GM12878 (cell line): Measurements from ENCODE around the gene SLC3A2. TPM values are rescaled to one million over a fixed set of nuclear protein-coding genes. Genes with fewer than 3 reads are reported as not detected.

ENCODE experiments used
- CREB1 ChIP-seq: IDR thresholded peaks from 2 replicates; pipeline ENCODE4 v1.6.1; 2012; ENCODE audit warnings: low read depth, mild to moderate bottlenecking, inconsistent platforms
- FOXK2 ChIP-seq: fragments of 450-650 bp; IDR thresholded peaks from 2 replicates; pipeline ENCODE4 v1.6.1; 2017; ENCODE audit warnings: mild to moderate bottlenecking, moderate library complexity
- HCFC1 ChIP-seq: fragments of 150-350 bp; IDR thresholded peaks from 2 replicates; pipeline ENCODE4 v1.6.1; 2014; ENCODE audit warnings: low read length
- KLF5 ChIP-seq: fragments of 450-650 bp; IDR thresholded peaks from 2 replicates; pipeline ENCODE4 v1.6.1; 2014; ENCODE audit warnings: mild to moderate bottlenecking; ENCODE audit not compliant: partially characterized antibody
- NR2C1 ChIP-seq: fragments of 450-650 bp; IDR thresholded peaks from 2 replicates; pipeline ENCODE4 v1.6.1; 2017; ENCODE audit warnings: antibody characterized with exemption, mild to moderate bottlenecking, moderate library complexity
- RCOR1 ChIP-seq: conservative IDR thresholded peaks from 2 replicates; pipeline ENCODE4 v1.6.1; 2012; ENCODE audit warnings: low read depth, low read length, improper control_type of control experiment
- RELA ChIP-seq: fragments of 450-650 bp; IDR thresholded peaks from 2 replicates; pipeline ENCODE4 v1.8.0; 2014; ENCODE audit warnings: borderline replicate concordance; ENCODE audit not compliant: partially characterized antibody
- SRF ChIP-seq, 2 experiments: IDR thresholded peaks; 2 replicates each; pipeline ENCODE4 v1.6.1; 2011; ENCODE audit warnings: low read depth in 2 of 2, low read length in 2 of 2, mild to moderate bottlenecking in 1 of 2, moderate library complexity in 1 of 2
- STAT1 ChIP-seq: fragments of 450-650 bp; conservative IDR thresholded peaks from 2 replicates; pipeline ENCODE4 v1.6.1; 2014; ENCODE audit warnings: antibody characterized with exemption, mild to moderate bottlenecking
- TAF1 ChIP-seq: IDR thresholded peaks from 2 replicates; pipeline ENCODE4 v1.6.1; 2011; ENCODE audit warnings: mild to moderate bottlenecking, low read depth, low read length, borderline replicate concordance
- polyA plus RNA-seq, 11 experiments: library from polyadenylated mRNA; depleted of rRNA in 4 of 11; unstranded in 6 of 11; stranded (reverse) in 5 of 11; fragments of >200 nt; fragmentation: Nextera tagmentation in 4 of 11; fragmentation: Illumina TruSeq in 1 of 11; extraction: Ambion mirVana in 4 of 11; extraction: Trizol in 1 of 11; gene quantifications; 1 replicate in 1 of 11; 2 replicates in 10 of 11; pipeline versions ENCODE4 v1.2.1 to v1.2.3, GENCODE V29; 2011 to 2016; ENCODE audit warnings: inconsistent platforms in 2 of 11, missing spikeins in 2 of 11, low read depth in 1 of 11
- total RNA-seq, 4 experiments: library from RNA; depleted of rRNA in 3 of 4; stranded (reverse); fragments of >200 nt in 3 of 4; fragmentation: Illumina TruSeq in 1 of 4; extraction: Trizol in 1 of 4; gene quantifications; 2 replicates each; pipeline versions ENCODE4 v1.2.1 to v1.2.3, GENCODE V29; 2013 to 2021
- TF ChIP-seq, protein P1 (sequence below): IDR thresholded peaks from 2 replicates; pipeline ENCODE4 v1.6.1; 2011; ENCODE audit warnings: low read depth, low read length, improper control_type of control experiment, borderline replicate concordance
- TF ChIP-seq, protein P2 (sequence below): fragments of 150-350 bp; IDR thresholded peaks from 2 replicates; pipeline ENCODE4 v1.6.1; 2014; ENCODE audit warnings: mild to moderate bottlenecking, low read depth, low read length
- TF ChIP-seq, protein P3 (sequence below): fragments of 450-650 bp; IDR thresholded peaks from 2 replicates; pipeline ENCODE4 v1.6.1; 2017; ENCODE audit warnings: antibody characterized with exemption, mild to moderate bottlenecking, moderate library complexity

The SLC3A2 gene
- total and polyA plus RNA-seq, 10 of the 15 experiments (the other 5 are each of a cell fraction or from before 2014, with no cell fraction given) = 6.9 to 158 (median 106) TPM

DNA sequence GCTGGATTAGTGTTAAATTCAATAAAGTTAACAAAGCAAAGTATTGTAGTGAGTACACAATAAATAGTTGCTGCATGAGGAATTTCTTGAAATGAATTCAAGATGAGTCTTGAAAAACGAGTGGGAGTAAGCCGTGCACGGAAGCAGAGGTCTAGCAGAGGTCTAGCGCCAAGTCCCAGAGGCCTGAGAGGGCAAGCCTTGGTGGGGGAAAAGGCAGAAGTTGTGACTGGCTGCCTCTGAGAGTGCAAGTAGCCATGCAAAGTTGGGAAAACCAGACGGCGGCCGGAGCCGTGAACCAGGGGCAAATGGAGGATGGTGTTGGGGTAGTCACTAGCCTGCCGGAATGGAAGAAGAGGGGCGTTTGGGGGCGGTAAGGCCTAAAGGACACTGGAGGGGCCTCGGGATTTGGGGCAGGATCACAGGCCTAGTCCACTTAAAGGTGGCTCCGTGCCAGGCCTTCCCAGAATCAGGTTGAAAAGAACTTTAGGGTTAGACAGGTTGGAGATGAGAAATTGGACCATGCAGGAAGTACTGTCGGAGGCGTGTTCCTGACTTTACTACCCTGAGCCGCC lies 379 bp upstream of the SLC3A2 start (continued):
- no peak for TF ChIP-seq NR2C1
- peak; percentile 12; the same call in 1 of the 2 replicates for TF ChIP-seq CREB1
- TF ChIP-seq, protein P1, sequence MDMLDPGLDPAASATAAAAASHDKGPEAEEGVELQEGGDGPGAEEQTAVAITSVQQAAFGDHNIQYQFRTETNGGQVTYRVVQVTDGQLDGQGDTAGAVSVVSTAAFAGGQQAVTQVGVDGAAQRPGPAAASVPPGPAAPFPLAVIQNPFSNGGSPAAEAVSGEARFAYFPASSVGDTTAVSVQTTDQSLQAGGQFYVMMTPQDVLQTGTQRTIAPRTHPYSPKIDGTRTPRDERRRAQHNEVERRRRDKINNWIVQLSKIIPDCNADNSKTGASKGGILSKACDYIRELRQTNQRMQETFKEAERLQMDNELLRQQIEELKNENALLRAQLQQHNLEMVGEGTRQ = no peak
- no peak for TF ChIP-seq FOXK2
- no peak for TF ChIP-seq SRF (IDR thresholded peaks at IDR 0.05; ENCODE audit: low read depth in 2 of 2, low read length in 2 of 2)
- TF ChIP-seq, protein P2, sequence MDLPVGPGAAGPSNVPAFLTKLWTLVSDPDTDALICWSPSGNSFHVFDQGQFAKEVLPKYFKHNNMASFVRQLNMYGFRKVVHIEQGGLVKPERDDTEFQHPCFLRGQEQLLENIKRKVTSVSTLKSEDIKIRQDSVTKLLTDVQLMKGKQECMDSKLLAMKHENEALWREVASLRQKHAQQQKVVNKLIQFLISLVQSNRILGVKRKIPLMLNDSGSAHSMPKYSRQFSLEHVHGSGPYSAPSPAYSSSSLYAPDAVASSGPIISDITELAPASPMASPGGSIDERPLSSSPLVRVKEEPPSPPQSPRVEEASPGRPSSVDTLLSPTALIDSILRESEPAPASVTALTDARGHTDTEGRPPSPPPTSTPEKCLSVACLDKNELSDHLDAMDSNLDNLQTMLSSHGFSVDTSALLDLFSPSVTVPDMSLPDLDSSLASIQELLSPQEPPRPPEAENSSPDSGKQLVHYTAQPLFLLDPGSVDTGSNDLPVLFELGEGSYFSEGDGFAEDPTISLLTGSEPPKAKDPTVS = no peak
- TF ChIP-seq, protein P3, sequence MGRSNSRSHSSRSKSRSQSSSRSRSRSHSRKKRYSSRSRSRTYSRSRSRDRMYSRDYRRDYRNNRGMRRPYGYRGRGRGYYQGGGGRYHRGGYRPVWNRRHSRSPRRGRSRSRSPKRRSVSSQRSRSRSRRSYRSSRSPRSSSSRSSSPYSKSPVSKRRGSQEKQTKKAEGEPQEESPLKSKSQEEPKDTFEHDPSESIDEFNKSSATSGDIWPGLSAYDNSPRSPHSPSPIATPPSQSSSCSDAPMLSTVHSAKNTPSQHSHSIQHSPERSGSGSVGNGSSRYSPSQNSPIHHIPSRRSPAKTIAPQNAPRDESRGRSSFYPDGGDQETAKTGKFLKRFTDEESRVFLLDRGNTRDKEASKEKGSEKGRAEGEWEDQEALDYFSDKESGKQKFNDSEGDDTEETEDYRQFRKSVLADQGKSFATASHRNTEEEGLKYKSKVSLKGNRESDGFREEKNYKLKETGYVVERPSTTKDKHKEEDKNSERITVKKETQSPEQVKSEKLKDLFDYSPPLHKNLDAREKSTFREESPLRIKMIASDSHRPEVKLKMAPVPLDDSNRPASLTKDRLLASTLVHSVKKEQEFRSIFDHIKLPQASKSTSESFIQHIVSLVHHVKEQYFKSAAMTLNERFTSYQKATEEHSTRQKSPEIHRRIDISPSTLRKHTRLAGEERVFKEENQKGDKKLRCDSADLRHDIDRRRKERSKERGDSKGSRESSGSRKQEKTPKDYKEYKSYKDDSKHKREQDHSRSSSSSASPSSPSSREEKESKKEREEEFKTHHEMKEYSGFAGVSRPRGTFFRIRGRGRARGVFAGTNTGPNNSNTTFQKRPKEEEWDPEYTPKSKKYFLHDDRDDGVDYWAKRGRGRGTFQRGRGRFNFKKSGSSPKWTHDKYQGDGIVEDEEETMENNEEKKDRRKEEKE = no peak
- TF ChIP-seq RELA = no peak
- TF ChIP-seq RCOR1 = no peak
- no peak for TF ChIP-seq STAT1
- no peak for TF ChIP-seq KLF5
- no peak for TF ChIP-seq HCFC1
- no peak for TF ChIP-seq TAF1
